GM12874 (cell line): ENCODE measurements around the gene EFNA3.

ENCODE experiments used
- TF ChIP-seq, protein P1 (sequence below): IDR thresholded peaks from 2 replicates; pipeline ENCODE4 v1.5.1; 2011; ENCODE audit warnings: low read depth, mild to moderate bottlenecking, control low read depth, low read length, moderate library complexity; ENCODE audit not compliant: insufficient read depth

EFNA3 gene

DNA sequence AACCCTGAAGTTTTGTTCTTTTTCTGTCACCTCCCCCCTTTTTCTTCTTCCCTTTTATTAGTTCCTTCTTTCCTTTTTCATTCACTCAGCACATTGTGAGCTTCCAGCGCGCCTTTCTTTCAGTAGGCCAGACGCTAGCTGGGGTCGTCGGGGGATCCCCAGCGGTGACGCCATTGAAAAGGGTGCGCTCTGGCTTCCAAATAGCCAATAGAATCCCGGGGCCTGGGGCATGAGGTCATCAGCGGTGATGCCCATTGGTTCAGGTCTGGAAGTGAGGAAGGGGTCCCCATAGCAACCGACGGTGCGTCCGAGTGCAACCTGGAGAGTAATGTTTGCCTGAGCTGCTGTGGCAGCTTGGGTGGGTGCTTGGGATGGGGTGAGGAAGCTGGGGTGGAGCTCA is 6.9 kb upstream of the EFNA3 start:
- TF ChIP-seq, protein P1, sequence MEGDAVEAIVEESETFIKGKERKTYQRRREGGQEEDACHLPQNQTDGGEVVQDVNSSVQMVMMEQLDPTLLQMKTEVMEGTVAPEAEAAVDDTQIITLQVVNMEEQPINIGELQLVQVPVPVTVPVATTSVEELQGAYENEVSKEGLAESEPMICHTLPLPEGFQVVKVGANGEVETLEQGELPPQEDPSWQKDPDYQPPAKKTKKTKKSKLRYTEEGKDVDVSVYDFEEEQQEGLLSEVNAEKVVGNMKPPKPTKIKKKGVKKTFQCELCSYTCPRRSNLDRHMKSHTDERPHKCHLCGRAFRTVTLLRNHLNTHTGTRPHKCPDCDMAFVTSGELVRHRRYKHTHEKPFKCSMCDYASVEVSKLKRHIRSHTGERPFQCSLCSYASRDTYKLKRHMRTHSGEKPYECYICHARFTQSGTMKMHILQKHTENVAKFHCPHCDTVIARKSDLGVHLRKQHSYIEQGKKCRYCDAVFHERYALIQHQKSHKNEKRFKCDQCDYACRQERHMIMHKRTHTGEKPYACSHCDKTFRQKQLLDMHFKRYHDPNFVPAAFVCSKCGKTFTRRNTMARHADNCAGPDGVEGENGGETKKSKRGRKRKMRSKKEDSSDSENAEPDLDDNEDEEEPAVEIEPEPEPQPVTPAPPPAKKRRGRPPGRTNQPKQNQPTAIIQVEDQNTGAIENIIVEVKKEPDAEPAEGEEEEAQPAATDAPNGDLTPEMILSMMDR = no peak

DNA sequence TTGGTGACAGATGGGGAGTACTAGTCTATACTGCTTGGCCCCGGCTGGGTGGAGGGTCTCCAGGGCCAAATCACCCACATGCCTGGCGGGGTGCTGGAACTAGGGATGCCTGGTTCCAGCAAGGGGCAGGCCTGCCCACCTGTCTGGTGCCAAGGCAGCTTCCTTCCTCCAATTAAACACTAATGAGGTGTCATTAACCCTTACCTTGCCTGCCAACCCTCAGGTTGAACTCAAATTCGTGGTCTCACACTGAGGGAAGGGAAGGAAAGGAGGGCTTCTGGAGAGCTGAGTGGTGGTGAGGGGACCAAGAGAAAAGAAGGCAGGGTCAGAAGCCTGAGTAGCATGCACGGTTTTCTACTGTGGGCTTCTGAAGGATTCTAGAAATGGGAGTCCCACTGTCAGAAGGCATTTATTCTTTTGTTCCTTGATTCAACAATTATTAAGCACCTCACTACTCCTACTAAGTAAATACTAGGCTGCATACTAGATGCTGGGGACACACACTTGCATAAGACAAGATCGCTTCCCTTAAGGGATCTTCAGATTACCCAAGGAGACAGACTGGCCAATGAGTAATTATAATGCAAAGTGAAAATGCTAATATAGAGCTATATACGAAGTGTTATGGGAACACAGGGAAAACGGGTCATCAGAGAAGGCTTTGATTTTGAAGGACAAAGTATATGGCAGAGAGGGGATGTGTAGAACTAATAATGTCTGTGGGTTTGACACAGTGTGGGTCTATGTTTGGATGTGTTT is 5.9 kb upstream of the EFNA3 start:
- TF ChIP-seq, protein P1 = no peak

DNA sequence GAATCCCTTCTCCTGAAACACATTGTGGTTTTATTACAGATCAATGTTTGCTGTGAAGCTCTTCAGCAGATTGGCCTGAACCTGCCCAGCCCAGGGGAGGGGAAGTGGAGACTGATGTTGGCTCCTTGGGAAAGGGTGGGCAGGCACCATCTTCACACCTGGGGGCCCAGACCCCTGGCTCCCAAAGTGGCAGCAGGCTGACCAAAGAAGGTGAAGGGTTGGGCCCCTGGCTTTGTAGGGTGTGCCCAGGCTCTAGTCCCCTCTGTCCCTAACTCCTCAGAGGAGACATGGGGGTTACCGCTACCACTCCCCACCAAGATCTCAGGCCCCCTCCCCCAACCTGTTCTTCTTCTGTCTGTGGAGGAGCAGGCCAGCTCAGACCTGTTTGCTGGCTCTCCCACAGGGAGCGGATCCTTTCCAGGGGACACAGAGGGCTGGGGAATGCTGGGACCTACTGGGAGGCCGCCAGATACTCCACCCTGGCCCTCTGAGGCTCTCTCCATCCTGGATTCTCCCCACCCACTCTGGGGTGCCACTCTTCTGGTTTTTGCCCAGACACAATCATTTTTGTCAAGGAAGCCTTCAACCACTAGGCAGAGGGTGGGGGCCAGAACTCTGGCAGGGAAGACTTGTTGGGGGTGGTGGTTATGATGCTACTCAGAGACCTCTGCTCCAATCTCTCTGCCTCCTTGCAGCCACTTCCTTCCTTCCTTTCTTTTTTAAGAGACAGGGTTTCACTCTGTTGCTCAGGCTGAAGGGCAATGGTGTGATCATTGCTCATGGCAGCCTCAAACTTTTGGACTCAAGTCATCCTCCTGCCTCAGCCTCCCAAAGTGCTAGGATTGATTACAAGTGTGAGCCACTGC is 5.0 kb upstream of the EFNA3 start:
- TF ChIP-seq, protein P1 = no peak

DNA sequence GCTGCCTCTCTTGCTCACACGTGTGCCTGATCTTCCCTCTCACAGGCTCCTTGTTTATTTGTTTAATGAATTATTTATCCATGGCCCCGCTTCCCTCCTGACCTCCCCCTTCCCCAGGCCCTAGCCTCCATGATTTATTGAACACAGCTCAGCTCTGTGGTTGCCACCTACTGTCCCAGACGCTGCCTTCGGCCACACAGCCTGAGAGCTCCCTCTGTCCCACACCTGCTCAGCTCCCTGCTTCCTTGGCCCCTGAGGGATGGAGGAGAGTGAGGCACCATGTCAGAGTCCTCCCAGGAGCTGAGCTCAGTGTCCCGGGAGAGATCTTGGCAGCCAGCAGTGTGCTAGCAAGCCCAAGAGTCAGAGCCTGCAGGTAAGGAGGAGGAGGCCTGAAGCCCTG is 3.1 kb upstream of the EFNA3 start:
- TF ChIP-seq, protein P1 = no peak

DNA sequence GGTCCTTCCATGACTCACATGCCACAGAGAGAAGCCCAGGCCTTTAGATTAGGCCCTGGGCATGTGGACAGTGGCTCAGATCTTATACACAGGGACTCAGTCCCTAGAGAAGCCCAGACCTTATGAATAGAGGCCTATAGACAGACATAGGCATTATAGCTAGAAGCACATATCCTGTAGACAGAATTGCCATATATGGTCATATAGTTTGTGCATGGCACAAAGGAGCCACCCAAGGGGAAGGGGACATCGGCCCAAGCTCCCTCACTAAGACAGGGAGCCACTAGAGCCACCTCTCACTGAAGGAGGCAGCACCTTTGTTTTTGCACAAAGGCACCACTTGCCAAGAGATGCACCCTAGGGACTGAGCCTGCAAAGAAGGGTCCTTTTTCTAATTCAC is 2.3 kb upstream of the EFNA3 start:
- TF ChIP-seq, protein P1 = no peak

DNA sequence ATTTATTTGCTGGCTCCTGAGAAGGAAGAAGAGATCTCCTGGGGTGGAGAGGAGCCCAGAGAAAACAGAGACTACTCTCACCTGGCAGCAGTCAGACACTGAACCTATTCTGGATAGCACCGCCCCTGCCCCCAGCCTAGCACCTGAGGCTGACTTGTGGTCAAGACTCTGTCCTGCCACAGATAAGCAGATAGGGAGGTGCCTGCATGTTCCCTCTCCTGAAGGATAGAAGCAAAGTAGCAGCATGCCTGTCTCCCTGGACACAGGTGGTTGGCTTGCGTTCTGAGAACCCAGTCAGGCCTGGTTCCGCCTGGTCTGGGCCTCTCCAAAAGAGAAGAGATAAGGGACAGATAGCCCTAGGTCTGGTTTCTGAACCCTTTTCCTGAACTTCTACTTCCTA is 1.3 kb upstream of the EFNA3 start:
- TF ChIP-seq, protein P1 = no peak

DNA sequence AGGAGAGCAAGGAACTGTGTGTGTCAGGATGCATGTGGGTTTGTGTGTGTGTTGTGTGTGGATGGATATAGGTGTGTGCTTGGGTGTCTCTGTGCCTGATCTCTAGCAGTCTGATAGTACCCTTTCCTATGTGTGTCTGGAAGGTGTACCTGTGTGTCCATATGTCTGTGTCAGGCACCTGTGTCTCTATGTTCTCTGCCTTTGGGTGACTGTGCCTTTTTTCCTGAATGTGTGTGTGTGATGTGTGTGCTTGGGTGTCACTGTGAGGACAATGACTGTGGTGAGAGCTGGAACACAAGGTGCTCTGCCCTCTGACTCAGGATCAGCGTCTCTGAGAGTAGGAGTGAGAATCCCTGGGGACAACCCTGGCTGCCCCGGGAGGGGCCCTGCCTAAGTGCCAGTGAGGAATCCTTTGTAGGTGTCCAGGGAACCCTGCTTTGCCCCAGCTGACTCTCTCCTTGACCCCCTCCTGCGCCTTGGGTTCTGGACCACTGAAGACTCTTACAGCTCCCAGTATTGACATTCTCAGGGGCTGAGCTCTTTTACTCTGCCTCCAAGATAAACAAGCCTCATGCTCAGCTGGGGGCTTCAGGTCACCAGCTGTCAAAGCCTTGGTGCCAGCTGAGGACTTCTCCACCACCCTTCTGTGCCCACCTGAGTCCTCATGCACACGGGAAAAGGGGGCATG is 735 bp upstream of the EFNA3 start:
- TF ChIP-seq, protein P1 = no peak
